Left renal pelvis (tissue), 4 donors: ENCODE data around the gene MME. TPM values are rescaled to one million over a fixed set of nuclear protein-coding genes. Genes with fewer than 3 reads are reported as not detected.
"Not testable (repeated sequence)": the region's sequence is repeated elsewhere in the genome, so short reads cannot be mapped to it uniquely, and the experiment has no call there.

Source experiments
- DNase-seq, 4 donors: peaks; one replicate each; pipeline ENCODE4 v3.0.0-alpha.2; 2013; ENCODE audit warnings: low read depth in 4 of 4, low spot score in 3 of 4
- polyA plus RNA-seq, 4 donors: library from polyadenylated mRNA; unstranded; fragments of 120-200 nt; gene quantifications; one replicate each; pipeline ENCODE4 v1.2.1, GENCODE V29; 2013; ENCODE audit not compliant: insufficient read length in 4 of 4

The MME gene
- polyA plus RNA-seq, 4 donors: 21.9 to 433 (median 413) TPM

DNA sequence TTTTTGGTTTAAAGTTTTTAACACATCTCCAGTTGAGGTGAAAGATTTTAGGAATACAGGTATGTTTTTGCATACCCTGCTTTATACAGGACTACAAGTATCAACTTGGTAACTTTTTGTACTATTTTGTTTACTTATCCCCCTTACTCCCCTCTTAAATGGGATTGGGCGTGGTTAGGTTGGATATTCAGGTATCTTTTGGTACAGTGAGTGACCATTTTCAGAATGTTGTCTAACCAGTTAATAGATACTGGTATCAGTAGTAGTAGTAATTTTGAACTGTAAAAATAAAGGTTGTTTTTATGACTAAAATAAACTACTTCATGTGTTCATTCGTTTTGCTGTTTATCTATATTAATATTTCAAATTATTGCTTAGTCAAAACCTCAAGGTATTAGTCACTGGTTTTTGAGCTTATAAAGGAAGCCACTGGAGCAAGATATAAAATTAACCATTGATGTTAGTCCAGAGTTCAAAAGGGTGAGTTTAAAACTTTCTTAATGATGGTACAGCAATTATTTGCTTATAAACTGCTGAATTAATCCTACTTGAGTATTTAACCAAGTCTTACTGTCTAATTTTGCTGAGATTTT is 3.3 kb downstream of the MME start:
- DNase-seq: no peak

DNA sequence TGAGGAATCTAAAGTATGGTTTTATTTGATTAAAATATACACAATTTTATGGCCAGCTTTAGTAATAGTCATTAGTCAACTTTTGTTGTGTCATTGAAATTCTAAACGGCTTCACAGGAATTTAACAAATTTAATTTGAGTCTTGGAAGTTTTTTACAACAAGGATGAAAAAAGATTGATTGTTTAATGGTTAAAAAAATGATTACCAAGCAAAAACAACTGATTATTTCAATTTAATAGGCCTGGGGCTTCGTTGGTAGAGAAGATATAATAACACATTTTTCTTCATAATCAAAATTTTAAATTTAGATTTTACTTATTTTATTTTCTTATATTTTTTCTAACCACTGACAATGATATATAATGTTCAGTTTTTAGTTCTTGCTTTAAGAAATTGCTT is 4.4 kb downstream of the MME start:
- no peak for DNase-seq

DNA sequence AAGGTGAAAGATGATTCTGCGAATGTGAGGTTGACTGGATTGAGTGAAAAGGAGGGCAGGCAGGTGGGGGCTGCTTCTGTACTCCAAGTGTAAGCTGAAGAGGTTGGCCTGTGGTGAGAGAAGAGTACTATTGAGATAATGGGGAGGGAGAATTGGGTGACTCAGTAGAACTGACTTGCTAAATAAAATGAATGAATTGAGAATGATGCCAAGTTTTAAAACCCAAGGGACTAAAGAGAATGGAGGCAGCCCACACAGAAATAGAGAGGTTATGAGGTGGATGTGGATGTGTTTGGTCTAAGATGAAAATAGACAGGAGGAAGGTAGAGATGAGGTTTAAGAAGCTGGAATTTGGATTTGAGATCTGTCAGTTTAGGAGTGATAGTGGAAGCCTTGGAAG is 5.9 kb downstream of the MME start:
- DNase-seq: no peak

DNA sequence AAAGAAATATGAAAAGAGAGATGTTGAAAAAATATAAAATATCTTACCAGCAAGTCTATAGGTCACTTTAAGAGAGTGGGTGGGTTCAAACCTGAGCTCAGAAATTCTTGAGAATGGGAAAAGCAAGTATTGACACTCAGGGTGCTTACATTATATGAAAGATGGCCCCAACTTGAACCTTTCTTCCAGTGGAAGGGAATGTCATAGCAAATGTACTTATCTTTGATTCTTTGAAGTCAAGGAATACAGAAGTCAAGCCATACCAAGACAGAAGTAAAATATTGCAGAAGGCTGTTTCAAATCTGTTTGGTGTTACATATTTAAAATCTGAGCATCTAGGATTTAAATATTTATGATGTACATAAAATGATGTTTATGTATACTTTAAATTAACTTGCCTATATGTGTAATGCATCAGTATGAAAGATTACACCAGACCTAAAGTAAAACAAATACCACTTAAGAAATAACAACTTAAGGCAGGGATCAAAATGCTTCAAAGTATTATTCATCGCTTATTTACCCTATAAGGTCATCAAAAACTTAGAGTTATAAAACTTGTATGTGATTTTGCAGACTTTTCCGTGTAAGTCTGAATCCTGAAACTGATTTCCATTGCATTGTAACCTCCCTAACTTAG is 8.7 kb downstream of the MME start:
- DNase-seq: no peak

DNA sequence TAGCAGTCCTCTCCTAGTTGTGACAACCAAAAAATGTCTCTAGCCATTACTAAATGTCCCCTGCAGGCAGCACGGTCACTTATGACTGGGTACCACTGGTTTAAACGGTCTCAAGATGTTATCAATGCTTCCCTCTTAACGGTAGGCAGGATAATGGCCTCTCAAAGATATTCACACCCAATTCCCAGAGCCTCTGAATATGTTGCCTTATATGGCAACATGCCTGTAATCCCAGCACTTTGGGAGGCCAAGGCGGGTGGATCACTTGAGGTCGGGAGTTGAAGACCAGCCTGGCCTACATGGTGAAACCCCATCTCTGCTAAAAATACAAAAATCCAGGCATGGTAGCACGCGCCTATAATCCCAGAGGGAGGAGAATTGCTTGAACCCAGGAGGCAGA is 9.4 kb downstream of the MME start:
- DNase-seq: no peak

DNA sequence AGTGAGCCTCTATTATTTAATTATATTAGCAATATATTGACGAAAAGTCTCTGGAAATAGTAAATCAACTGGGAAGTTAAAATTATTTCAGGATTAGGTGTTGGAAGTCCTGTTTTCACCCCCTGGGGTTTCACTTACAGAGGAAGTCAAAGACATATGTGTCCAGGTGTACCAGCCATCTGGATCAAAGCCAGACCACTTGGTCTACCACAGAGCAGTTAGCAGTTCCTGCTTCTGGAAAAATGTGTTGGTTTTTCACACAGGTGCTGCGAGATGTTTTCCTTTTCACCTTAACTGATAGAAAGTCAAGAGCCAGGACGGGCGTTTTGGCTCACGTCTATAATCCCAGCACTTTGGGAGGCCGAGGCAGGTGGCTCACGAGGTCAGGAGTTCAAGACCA is 13.1 kb downstream of the MME start:
- DNase-seq: no peak

DNA sequence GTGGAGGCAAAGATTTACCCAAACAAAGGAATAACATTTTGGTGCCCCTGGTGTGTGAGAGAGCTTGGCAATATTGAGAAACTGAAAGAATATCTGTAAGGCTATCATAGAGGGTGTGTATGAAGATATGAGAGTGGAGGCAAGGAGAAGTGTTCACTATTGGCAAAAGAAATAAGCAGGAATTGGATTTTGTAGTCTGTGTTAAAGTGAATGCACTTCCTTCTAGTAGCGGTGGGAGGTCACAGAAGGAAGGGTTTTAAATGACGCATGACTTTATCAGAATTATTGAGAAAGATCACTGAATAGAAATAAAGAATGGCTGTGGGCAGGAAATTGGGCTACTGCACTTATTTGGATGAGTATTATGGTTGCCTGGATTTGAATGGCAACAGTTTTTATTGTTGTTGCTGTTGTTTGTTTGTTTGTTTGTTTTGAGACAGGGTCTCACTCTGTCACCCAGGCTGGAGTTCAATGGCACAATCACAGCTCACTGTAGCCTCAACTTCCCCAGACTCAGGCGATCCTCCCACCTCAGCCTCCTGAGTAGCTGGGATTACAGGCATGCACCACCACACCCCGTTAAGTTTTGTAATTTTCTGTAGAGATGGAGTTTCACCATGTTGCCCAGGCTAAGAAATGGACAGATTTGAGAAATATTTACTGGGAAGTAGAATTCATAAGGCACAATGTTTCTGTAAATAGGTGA is 16.3 kb downstream of the MME start:
- no peak for DNase-seq

DNA sequence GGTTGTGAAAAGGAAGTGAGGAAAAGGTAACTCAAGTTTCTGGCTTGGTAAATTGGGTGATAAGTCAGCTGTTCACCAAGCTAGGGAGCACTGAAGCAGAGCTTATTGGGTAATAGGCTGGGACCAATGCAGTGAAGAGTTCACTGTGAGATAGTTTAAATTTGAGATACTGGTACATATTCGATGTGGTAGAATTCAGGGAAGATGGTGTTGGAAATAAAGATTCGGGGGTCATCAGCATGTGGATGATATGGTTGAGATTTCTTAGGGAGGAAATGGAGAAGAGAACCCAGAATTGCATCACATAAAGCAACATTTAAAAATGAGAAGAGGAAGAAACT is 16.9 kb downstream of the MME start:
- DNase-seq: no peak

DNA sequence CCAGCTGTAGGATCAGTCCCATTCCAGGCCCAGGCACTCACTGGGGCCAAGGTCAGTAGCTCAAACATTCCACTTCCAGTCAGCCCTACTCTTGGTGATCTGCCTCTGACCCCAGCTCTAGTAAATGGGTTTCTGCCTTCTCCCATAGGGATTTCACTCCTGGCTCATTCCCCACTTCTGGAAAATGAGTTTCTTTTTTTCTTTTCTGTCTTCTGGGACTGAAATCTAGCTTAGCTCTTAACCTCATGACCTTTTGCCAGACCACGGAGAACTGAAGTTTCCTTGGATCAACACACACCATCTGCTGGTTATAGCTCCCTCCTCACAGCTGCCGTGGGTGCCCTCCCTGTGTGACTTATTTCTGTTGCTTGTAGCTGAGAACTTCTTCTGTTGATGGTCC is 21.3 kb downstream of the MME start:
- DNase-seq: no peak

DNA sequence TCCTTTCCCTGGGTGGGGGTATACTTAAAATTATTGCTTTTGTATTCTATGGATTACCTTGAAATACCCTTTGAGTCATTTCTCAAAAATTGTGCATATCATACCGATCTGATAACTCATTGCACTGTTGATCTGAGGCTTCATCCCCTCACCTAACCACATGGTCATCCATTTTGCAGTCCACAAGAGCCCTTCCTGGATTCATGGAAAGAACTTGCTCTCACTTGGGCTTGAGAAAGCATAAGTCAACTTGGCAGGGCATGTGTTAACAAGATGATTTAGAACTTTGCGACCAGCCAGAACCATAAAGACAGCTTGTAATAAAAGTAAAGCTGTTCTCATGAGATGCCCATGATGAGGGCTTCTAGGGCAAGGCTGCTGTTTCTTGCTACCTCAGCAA is 22.2 kb downstream of the MME start:
- DNase-seq: no peak

DNA sequence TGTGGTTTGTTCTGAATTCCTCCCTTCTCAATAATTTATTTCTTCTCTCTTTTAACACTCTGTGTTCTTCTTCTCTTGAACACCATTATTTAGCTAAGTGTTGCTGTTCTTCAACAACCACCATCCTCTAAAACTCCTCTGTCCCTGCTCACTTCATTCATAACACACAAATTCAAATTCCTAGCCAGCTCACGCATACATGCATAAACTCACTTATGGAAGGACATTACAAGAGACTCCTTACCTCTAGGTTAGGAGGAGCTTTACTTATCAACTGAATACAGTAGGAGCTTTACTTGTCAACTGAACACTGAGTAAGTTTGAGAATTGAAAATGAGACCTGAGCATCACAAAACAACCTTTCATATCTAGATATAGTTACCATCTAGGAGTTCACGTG is 23.6 kb downstream of the MME start:
- DNase-seq: no peak

DNA sequence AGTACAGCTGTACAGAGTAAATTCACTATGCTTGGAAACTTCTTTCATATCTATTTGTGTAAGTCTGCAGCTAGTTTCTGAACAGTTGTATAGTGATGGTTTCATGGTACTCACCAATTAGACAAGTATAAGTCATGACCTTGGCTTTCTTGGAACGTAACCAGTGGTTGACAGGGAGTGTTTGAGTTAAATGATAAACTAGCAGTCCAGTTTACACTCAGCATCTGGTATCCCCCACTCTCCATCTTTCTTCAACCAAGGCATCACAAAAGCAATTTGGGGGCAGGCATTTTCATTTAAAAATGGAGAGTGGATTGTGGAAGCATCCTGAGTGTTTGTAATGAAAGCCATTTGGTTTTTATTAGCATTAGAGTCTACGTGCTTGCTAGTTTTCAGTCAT is 26.0 kb downstream of the MME start:
- DNase-seq: no peak

DNA sequence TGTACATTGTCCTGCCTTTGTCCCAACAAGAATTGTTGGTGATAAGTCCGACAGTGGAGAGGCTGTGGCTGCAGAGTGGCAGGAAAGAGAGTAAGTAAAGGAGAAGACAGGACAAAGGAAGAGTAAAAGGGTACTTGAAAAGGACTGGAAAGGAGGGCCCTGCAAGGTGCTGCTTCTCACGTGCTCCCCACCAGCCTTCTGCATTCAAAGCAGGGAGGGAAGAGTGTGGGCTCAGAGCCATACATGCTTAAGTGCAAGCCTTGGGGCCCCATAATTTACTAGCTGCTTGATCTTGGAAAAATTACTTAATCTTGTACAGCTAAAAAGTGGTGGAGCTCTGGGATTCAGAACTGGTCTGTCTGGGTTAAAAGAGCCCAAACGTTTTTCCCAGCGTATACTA is 29.9 kb downstream of the MME start:
- no peak for DNase-seq

DNA sequence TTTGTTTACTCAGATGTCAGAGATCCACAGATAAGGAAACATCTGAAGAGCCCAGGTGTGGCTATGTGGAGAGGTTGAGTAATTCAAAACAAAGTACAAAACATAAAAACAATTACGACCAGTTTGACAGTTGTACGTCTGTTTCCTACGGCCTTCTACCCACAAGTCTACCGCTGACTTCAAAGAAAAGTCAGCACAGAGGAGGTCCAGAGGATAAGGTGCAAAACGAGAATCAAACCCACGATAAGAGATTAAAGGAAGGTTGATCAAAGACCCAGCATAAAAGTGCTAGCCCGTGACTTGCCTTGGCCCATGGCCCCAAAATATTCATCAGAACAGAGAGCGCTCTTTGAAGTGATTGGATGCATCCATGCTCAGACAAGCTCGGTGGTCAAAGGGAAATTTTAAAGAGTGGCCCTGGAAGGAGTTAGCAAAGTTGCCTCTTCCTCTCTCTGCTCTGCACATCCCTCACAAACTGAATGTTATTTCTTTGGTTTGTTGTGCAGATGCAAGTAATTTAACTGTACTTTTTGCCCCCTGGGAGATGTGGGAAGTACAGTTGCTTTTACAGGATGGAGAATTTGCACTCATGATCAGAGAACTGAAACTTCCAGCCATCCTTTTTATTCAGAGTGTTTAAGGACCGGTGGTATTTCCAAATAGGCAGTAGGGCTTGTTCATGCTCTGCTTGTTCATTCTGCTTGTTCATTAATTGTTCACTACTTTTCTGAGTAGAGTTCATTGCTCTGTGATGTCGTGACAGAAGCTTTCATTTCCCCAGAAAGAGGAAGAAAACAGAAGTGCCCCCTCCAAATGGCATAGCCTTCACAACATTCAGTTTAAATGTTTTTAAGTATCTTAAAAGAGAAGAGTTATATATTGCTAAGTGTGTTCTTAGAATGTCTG is 31.1 kb downstream of the MME start:
- no peak for DNase-seq

DNA sequence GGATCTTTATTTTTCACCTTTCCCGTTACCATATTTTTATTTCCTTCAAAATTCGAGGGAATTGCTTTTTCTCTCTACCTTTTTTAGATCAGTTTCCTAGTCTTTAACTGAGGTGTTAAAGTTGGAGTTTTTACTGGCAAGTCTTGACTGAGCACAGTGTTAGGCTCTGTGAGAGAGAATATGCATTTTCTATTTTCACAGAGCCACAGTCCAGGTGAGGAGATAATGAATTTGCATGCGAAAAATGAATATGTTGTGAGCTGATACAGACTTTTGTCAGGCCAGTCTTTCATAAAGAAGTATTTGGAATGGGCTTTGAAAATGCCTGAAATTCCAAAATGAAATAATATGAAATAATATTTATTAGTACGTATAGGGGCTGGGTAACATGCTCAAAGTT is 31.9 kb downstream of the MME start:
- no peak for DNase-seq

DNA sequence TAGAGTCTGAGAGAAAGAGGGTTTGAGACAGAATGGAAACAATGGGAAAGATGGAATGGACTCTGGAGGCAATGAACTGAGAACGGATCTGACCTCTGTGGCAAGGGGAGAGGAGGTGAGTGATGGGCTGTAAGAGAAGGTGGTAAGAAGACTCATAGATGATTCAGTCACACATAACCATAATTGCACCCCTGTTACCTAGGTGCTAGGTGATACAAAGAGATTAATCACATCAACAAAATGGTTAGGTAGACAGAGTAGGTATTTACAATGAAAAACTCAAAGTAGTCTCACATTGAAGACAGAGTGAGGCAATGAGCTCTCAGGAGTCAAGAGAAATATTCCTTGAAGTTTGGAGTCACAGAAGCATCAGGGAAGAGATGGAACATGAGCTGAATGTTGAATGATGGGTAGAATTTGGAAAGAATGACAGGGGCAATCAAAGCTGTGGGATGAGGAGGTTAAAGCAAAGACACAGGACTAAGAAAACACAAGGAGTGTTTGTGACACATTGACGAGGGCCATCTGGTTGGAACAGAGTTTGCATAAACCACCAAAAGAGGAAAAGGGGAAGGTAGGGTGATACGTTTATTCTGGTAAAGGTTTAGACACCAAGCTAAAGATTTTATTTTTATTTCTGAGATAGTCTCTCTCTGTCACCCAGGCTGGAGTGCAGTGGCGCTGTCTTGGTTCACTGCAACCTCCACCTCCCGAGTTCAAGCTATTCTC is 32.7 kb downstream of the MME start:
- DNase-seq: no peak

DNA sequence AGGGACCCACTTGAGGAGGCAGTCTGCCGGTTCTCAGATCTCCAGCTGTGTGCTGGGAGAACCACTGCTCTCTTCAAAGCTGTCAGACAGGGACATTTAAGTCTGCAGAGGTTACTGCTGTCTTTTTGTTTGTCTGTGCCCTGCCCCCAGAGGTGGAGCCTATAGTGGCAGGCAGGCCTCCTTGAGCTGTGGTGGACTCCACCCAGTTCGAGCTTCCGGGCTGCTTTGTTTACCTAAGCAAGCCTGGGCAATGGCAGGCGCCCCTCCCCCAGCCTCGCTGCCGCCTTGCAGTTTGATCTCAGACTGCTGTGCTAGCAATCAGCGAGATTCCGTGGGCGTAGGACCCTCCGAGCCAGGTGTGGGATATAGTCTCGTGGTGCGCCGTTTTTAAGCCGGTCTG is 44.6 kb downstream of the MME start:
- DNase-seq: not testable (repeated sequence)

DNA sequence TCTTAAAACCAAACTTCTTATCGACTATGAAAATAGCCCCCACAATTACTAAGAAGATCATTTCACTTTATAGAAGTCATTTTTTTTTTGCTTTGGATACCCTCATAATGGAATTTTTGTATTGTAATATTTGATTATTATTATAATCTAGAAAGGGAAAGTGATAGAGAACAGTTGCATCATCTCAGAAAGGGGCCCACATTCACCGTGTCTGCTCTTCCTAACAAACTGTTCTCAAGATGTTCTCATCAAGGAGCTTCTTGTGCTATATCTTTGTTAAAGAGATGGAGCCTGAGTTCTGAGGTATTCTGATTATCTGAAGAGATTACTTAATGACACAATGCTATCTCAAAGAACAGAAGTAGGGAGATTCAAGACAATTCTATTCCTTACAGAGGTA is 49.3 kb downstream of the MME start:
- no peak for DNase-seq

DNA sequence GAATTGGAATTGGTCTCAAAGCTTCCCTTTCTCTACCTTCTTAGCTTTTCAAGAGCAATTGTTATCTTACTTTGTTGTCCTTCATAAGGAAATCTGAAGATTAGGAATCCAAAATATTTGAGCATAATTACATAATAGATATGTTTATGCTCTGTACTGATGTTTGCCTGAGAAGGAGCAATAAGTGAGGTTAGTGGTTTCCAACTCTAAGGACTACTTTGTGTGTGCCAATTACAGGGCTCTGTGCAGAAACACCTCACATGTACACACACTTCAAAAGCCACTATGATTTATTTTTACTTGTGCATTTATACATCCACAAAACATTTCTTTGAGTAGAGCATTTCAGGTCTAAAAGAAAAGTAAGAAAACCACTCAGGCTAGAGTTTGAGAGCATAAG is 49.9 kb downstream of the MME start:
- no peak for DNase-seq

DNA sequence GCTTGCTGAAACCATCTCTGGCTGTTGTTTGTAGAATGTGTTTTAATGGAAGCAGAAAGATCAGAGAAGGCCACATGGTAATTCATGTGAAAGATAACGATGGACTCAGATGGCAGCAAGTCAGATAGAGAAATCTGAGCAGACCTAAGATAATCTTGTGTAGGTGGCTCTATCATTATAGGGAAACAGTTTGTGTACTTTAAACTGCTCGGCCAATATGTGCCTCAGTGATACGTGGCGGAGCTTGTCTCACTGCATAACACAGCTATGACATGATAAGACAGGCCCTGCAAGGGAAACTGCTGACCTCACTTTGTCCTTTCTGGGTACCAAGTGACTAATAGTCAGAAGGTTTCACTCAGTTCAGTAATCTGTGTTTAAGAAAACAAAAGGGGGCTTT is 51.0 kb downstream of the MME start:
- no peak for DNase-seq

DNA sequence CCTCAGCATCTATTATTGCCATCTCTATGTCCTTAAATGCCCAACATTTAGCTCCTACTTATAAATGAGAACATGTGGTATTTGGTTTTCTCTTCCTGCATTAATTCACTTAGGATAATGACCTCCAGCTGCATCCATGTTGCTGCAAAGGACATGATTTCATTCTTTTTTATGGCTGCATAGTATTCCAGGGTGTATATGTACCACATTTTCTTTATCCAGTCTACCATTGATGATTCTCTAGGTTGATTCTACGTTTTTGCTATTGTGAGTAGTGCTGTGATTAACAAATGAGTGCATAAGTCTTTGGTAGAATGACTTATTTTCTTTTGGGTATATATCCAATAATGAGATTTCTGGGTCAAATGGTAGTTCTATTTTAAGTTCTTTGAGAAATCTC is 54.2 kb downstream of the MME start:
- DNase-seq: not testable (repeated sequence)
